Keratinocyte (primary cell): ENCODE data around the gene G3BP2.
"Not testable (repeated sequence)": the region's sequence is repeated elsewhere in the genome, so short reads cannot be mapped to it uniquely, and the experiment has no call there.

Source experiments
- EZH2 ChIP-seq: IDR thresholded peaks from one replicate; pipeline ENCODE4 v1.6.1; 2012; ENCODE audit warnings: inconsistent platforms, mild to moderate bottlenecking, low read length, moderate library complexity
- TF ChIP-seq, protein P1 (sequence below), 3 experiments: IDR thresholded peaks in 1 of 3; conservative IDR thresholded peaks in 1 of 3; optimal IDR thresholded peaks in 1 of 3; 2 replicates in 2 of 3; 3 replicates in 1 of 3; pipeline versions ENCODE3 to v1.5.1; 2011; ENCODE audit warnings: low read length in 3 of 3, mild to moderate bottlenecking in 3 of 3, moderate library complexity in 2 of 3, control low read depth in 1 of 3, inconsistent platforms in 1 of 3; ENCODE audit not compliant: insufficient read depth in 2 of 3; ENCODE audit errors: extremely low read depth in 1 of 3

DNA sequence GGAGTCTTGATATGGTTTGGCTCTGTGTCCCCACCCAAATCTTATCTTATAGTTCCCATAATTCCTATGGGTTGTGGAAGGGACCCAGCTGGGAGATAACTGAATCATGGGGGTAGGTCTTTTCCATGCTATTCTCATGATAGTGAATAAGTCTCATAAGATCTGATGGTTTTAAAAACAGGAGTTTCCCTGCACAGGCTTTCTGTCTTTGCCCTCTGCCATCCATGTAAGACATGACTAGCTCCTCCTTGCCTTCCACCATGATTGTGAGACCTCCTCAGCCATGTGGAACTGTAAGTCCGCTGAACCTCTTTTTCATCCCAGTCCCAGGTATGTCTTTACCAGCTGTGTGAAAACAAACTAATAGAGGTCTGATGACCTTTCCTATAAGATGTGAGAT, 13.9 kb upstream of the G3BP2 start:
- TF ChIP-seq, protein P1, sequence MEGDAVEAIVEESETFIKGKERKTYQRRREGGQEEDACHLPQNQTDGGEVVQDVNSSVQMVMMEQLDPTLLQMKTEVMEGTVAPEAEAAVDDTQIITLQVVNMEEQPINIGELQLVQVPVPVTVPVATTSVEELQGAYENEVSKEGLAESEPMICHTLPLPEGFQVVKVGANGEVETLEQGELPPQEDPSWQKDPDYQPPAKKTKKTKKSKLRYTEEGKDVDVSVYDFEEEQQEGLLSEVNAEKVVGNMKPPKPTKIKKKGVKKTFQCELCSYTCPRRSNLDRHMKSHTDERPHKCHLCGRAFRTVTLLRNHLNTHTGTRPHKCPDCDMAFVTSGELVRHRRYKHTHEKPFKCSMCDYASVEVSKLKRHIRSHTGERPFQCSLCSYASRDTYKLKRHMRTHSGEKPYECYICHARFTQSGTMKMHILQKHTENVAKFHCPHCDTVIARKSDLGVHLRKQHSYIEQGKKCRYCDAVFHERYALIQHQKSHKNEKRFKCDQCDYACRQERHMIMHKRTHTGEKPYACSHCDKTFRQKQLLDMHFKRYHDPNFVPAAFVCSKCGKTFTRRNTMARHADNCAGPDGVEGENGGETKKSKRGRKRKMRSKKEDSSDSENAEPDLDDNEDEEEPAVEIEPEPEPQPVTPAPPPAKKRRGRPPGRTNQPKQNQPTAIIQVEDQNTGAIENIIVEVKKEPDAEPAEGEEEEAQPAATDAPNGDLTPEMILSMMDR (optimal IDR thresholded peaks at IDR 0.05 in 1 of 3, IDR thresholded peaks at IDR 0.05 in 1 of 3, conservative IDR thresholded peaks at IDR 0.05 in 1 of 3; ENCODE audit: extremely low read depth in 1 of 3, insufficient read depth in 2 of 3, low read length in 3 of 3), result not testable (repeated sequence)
- TF ChIP-seq EZH2, result not testable (repeated sequence)
